Fibroblast of skin of back (primary cell): ENCODE results near the gene ADAMTSL4.
"Not testable (repeated sequence)": the region's sequence is repeated elsewhere in the genome, so short reads cannot be mapped to it uniquely, and the experiment has no call there.

Experiments used
- DNase-seq: peaks from one replicate; pipeline ENCODE4 v3.0.0-alpha.2; 2013

ADAMTSL4 gene

DNA sequence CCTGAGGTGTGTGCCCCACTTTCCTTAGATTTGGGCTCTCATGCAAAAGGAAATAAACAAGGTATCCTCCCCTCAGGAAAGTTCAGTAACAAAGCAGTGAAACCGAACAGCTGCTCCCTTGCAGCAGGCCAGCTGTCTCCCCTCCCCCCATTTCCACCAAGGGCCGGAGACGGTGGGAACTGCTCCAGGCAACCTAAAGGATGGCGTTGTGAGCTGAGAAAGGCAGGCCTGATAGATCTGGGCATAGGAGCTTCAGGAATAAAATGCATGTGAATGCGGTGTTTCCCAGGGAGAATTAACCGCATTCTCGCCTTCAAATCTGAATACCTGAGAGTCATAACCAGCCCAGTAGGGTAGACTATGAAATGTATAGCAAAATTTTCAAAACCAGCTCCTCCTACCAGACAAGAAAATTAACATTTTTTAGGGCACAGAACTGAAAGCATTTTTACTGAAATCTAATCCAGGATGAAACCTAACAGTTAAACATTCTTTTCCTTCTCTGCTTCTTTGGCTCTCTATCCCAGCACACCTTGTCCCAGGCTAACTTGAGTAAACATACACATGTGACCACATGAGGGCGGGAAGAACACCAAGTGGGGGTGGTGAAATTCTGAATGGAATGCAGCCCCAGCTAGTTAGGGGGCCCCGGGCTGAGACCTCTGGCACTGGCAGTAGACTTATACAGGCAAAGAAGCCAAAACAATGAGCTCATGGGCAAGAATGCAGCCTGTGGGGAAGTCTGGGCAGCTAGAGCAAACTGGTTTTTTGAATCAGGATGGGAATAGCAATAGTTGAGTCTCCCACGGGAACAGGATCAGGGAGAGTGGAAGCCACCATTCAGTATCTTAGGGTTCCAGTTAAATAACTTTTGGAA, 18.7 kb downstream of the ADAMTSL4 start:
- DNase-seq, result peak; percentile 98

DNA sequence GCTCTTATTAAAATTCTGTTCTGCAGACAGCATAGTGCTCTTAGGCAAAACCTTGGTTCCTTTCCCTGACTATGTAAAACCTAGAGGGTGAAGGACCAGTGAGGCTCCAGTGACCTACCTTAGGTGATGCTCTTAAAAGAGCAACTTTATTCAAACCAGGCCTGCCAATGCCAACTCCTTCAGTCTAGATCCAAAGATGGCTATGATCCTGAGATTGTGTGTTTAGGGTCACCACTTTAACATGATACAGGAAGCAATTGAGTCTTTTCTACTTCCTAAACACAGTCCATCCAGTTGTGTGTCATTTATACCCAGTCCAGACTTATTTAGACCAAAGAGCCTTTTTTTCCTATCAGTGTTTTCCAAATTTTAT, 19.4 kb downstream of the ADAMTSL4 start:
- no peak for DNase-seq

DNA sequence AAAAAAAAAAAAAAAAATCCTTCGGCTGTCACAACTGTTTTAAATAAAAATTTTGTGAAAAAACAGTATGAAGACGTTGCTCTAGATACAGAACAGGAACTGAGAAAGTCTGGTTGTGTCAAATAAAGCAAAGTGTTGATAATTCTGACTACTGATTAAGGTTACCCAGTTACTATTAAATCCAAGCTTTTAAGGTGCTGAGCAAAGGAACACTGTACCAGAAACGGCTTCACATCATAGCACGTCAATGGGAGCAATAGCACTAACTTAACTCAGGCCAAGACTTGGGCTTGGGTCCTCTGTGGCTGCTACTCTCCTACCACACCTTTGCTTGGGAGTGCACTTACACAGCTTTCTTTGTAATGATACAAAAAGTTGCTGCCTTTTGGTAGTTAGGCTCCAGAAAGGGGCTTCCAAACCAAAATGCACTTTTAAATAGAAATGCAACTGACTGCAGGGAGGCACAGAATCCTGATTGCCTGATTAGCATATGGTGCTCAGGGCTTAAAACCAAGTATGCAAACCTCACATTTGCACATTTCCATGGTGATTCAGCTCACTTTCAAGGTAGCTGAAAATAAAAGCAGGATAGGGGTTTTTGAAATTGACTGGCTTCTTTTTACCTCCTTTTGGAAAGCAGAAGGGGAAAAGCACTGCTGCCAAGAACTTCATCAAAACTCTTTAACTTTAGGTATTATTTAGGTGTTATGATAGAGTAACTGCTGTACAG, 23.9 kb downstream of the ADAMTSL4 start:
- no peak for DNase-seq

DNA sequence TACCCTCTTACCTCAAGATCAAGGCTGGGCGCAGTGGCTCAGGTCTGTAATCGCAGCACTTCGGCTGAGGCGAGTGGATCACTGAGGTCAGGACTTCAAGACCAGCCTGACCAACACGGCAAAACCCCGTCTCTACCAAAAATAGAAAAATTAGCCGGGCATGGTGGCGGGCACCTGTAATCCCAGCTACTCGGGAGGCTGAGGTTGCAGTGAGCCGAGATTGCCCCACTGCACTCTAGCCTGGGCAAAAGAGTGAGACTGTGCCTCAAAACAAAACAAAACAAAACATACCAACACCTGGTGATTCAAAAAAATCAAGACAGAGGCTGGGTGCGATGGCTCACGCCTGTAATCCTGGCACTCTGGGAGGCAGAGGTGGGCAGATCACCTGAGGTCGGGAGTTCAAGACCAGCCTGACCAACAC, 24.5 kb downstream of the ADAMTSL4 start:
- DNase-seq, result not testable (repeated sequence)

DNA sequence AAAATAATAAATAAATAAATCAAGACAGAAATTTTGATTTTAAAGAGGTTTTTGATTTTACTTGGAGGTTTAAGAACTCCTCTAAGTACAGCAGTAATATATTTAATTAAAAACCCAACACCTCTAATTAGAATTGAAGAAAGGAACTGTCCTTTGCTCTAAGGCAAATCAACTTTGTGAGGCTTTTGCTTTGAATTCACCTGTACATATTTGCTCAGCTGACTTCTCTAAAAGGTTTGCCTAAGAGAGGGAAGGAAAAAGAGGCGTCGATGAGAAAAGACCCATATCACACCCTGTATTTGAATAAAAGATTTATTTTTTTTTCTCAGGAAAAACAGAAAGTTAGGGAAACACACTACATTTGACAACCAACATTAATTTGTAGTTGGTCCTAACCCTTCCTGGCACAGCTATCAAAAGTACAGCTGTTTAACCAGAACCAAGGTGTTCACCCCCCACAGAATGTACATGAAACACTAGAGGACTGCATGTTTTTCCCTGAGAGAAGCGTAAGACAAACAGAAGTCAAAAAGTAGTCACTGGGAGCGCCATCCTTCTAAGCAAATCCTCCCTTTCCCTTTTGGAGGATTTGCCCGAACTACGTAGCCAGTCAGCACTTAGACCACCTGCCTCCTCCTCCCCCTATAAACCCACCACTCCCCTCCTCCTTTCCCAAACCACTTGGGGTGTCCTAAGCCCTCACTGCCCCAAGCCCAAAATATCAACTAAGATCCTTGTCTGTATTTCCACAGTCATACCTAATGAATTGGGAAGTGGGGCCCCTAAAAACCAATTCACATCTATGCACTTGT, 25.3 kb downstream of the ADAMTSL4 start:
- no peak for DNase-seq

DNA sequence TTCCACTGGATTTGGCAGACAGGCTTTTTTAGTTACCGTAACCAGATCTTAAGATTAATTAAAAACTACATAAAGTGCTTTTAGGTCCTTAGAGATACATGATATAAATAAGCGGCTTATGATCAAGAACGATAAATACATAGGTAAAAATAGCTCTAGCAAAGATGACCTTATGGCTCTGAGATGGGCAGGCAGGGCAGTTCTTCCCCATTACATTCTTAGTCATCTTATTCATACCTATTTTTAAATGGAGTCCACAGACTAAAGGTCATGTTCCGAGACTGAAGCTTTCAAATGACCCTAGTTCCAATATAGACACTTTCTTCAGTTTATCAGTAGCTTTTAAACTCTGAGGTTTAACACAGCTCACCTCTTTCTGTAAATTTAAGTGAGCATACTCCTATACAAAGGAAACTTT, 25.9 kb downstream of the ADAMTSL4 start:
- no peak for DNase-seq

DNA sequence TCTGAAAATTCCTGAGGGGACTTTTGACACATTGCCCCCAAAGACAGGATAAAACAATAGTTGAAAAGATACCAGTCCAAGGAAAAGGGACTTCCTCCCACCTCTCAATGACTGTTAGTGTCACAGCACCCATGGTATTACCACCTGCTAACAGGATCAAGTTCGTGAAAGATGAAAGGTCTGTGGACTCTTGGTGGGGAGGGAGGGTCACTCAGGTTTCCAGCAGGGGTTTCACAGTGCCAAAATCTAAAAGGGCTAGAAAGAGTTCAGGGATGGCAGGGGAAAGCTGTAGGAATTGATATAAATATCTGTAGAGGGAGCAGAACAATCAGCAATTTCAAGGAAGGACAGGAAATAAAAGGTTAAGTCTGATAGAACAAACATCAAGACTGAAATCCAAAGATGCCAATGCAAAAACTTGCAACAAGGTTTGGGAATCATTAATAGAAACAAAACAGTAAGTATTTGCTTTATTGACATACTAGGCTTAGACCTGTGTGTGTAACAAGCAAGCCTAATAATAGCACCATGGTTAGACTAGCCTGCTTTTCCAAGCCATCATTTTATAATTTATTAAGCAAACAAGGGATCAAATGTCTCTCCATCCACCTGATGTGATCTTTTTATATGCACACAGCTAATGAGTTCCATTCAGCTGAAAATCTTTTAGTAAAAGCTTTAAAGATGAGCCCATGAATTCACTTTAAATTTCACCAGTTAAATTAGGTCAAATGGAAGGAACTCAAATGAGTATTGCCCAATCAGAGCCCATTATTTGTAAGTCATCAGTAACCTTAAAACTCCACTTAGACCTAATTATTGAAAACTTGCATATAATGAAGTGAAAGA, 26.5 kb downstream of the ADAMTSL4 start:
- no peak for DNase-seq

DNA sequence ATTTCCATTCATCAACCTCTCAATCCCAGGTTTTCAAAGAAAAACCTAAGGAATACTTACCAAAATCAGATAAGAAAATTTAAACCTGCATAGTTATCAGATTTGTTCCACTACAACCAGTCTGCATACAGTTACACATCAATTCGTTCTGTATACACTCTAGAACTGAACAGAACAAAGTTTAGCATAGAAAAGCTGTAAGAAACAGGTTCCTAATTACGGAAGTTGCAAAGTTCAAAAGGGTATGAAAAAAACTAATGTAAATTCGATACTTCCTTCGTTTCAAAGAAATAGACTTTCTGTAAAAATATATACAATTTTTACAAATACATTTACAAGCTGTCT, 27.1 kb downstream of the ADAMTSL4 start:
- DNase-seq, result no peak

DNA sequence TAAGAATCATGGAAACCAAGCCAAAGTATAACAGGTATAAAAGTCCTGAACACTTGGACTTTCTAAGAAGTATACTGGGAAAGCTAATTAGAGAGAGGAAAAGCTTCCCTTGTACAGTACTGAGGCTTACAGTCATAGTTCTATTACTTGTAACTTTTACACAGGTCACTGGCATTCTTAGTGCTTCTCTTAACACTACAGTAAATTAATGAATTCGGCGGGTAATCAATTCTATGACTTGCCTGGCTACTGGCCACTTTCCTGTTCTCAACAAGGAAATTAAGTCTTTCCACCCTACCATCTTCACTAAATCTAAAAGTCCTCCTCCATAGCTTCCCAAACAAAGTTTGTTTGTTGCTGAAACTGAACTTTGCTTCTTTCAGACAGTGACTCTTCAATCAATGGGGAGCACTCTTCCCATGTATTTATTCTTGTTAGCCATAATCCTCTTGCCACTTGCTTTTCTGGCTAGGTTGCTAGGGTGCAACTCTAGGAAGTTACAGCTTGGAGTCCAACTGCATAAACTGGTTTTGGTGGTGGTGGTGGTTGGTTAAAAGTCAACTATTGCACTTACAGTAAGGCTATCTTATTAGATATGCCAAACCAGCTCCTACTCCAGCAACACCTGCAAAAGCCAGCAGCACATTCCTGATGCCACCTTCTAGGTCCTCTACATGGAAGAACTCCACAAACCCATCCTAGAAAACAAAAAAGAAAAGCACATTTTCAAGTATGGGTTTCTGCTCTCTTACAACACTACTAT, 27.8 kb downstream of the ADAMTSL4 start:
- DNase-seq, result no peak

DNA sequence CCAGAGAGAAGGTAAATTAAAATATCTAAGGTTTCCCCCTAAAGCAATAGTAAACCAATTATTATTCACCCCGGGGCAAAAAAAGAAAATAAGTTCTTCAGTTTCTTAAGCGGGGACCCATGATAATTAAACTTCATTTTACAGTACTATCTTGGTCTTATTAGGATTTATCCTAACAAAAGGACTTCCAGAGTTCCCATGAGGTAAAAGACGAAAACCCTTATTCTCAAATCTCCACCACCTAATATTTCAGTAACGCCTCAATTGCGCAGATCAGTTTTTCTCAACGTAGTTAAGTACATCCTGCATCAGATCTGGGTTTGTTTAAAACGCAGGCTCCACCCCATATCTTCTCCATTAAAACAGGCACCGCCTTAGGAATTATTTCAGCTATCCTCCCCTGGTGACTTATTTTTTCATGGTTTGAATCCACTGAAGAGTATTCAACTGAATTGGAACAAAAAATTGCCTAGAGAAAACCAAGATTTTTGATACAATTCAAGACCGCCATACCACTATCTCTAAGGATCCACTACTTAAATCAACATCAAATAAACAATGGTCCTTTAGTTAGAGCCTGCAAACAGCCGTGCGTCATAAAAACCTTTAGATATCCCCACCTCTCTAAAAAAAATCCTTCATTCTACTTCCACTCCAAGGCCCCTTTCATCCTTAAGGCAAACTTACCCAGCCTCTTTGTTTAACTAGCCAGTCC, 28.5 kb downstream of the ADAMTSL4 start:
- no peak for DNase-seq

DNA sequence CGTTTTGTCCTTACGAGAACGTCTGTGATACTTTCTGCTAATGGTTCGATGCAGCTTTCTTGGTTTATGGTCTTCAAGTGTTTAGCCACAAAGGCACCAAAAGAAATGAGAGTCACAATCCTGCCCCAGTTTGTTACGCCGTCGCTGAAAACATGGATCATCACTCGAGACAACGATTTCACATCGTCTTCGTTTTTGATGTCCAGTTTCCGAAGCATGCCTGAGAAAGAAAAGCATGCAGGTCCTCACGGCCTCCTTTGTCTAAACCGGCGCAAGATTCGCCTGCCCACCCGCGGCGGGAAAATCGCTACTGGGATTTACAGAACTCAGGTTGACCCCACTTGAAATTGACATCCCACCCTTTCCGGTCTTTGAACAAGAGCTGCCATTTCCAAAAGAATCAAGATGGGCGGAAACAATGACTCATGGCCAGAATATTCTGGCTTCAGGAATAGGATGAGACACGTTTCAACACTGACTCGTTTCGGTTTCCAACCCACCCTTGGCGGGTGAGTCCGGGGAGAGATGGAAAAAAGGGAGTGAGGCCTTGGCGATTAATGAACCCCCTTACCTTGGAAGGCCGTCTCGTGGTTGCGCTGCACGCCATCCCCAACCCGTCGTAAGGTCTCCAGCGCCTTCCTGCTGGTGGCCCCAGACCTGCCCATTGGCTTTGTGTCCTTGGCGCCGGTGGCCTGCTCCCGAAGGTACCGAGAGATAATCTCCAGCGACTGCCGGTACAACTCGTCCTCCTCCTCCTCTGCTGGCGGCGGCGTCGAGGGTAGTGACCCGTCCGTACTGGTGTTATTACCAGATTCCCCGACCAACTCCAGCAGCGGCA, 29.3 kb downstream of the ADAMTSL4 start:
- peak; percentile 96 for DNase-seq

DNA sequence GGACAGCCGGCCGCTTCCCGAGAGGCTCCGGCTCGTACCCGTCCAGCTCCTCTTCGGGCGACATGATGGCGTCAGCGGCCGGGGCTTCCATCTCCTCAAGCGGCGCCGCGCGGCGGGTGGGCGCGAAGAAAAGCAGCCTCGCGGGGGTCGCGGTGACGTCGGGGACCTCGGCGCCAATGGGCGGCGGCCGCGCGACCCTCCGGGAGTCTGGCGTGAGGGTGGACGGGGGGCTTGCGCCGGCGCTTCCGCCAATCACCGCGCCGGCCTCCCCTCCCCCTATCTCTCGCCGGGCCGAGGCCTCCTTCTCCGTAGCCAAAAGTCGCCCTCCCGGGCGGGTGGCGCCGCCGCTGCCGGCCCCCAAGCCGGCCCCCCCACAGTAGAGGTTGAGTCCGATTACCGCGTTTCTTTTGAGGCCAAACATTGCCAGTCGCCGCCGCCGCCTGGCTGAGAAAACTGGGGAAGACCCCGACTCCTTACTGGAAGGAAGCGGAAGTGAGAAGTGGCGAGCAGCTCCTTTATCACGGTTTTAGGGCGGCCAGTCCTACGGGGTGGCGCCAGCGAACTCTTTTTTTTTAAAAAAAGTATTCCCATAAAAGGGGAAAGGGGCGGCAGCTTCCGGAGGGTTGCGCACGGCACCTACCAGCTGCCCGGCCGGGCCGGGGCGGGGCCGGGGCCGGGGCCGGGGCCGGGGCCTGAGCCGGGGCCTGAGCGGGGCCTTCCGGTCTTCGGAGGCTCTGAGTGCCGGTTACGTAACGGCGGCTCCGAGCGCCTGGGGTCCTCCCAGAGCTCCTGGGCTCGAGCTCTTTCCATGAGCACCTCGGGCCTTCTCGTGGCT, 30.1 kb downstream of the ADAMTSL4 start, which contains the start of gene MCL1:
Gene MCL1, minus strand, starts transcription at position 501 of the 835 bp plus-strand sequence. Its CDS starts 80 bp downstream, at position 421.
- DNase-seq, result peak; percentile 97

DNA sequence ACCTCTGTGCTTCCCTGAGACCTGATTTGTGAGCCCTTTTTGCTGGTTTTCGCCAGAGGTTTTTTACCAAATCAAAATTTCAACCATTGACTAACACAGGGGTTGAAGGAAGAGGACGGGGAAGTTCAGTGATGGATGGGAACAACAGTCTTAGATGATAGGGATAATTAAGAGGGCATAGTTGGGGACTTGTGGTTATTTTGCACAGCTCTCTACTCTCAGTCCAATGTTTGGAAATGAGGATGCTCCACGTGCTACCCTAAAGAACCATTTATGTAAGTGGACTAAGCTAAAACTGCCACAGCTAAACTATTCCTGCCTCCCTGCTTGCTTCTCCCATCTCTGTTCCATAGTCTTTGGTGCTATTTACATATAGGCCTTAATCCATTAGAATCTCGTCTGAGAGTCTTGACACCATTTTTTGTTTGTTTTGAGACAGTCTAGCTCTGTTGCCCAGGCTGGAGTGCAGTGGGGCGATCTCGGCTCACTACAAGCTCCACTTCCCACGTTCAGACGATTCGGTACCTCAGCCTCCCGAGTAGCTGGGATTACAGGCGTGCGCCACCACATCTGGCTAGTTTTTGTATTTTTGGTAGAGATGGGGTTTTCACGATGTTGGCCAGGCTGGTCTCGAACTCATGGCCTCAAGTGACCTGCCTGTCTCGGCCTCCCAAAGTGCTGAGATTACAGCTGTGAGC, 30.9 kb downstream of the ADAMTSL4 start:
- no peak for DNase-seq

DNA sequence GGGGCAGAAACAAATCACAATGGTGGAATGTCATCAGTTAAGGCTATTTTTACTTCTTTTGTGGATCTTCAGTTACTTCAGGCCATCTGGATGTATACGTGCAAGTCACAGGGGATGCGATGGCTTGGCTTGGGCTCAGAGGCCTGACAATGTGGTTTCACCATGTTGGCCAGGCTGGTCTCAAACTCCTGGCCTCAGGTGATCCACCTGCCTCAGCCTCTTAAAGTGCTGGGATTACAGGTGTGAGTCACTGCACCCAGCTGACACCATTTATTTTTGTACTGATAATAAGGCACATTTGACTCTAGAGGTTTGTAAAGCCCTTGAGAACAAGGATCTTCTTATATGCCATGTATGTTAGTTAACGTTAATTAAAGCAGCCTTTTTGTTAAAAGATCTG, 31.8 kb downstream of the ADAMTSL4 start:
- not testable (repeated sequence) for DNase-seq

DNA sequence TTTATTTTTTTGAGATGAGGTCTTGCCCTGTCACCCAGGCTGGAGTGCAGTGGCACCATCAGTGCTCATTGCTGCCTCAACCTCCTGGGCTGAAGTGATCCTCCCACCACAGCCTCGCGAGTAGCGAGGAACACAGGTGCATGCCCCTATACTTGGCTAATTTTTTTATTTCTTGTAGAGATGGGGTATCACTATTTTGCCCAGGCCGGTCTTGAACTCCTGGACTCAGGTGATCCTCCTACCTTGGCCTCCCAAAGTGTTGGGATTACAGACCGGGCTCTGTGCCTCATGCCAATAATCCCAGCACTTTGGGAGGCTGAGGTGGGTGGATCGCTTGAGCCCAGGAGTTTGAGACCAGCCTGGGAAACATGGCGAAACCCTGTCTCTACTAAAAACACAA, 32.2 kb downstream of the ADAMTSL4 start:
- DNase-seq, result not testable (repeated sequence)

DNA sequence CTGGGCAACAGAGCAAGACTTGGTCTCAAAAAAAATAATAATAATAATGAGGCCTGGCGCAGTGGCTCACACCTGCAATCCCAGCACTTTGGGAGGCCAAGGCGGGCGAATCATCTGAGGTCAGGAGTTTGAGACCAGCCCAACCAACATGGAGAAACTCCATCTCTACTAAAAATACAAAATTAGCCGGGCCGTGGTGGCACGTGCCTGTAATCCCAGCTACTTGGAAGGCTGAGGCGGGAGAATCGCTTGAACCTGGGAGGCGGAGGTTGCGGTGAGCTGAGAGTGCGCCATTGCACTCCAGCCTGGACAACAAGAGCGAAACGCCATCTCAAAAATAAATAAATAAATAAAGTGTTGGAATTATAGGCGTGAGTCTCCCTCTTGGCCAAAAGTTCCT, 32.8 kb downstream of the ADAMTSL4 start:
- DNase-seq, result not testable (repeated sequence)

DNA sequence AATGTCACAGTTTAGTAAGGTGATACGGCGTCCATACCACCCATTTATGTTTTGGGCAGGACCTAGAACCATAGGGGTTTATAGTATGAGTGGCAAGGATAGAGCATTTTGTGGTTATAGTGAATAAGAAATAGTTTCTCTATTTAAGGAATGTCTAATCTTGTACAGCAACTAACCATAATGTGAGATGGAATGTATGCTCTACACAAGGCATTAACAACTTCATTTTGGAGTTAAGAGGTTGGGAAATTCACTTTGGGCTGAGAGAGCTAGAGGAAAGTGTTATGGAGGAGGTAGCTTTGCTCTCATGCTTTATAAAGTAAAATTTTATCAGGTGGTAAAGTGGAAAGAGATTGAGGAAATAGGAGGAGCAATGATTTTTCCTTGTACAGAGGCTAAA, 33.2 kb downstream of the ADAMTSL4 start:
- DNase-seq, result peak; percentile 74
